SU-DHL-6 (cell line): Measurements from ENCODE around the gene HOXD11.

ENCODE experiments used
- CTCF ChIP-seq: fragments of 200-600 bp; sonication (generic); IDR thresholded peaks from one replicate; pipeline ENCODE4 v1.5.1; 2017; ENCODE audit warnings: antibody characterized with exemption, mild to moderate bottlenecking, low read length, moderate library complexity; ENCODE audit not compliant: insufficient read depth, poor library complexity, severe bottlenecking
- EZH2phosphoT487 ChIP-seq: fragments of 200-600 bp; sonication (generic), shearing (Covaris generic); conservative IDR thresholded peaks from 2 replicates; pipeline ENCODE4 v1.6.1; 2018; ENCODE audit warnings: mild to moderate bottlenecking, antibody characterized with exemption, low read length, moderate library complexity, mixed read lengths

DNA sequence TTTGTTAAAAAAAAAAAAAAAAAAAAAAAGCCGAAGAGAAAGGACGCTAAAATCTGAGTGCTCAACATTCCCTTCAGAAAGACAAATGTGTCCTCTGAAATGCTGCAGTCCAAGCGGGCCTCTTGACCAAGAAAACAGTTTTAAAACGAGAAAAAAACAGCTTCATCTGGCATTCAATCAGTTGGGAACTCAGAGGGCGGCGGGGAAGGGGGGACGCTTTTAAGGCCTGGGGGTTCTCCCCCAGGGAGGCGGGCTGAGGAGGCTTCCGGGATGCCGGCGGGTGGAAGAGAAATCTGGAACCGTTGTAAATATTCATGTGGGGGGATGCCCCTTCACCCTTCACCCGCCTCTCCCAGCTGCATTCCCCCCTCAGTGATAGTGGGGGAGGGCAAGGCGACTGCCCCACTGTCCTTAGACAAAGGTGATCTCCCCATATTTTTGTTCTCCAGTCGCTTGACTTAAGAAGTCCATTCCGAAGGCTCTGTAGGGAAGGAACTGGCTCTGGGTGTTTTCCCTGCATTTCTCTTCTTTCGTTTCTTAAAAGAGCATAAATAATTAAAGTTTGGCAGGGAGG, 3.3 kb upstream of the HOXD11 start:
- TF ChIP-seq EZH2phosphoT487, result no peak
- TF ChIP-seq CTCF, result no peak
